ENCODE measurements around the gene CBY3.
"Not testable (repeated sequence)": the region's sequence is repeated elsewhere in the genome, so short reads cannot be mapped to it uniquely, and the experiment has no call there.

Gene CBY3

GRCh38 chr5:179679014-179679674 is 1.7 kb downstream of the CBY3 start:
- no peaks in the 10 kb centered on the region for H3K27me3 ChIP-seq (ENCODE audit: insufficient read depth, poor library complexity, severe bottlenecking)
- no peak for DNase-seq (ENCODE audit: low read depth in 1 of 2, low spot score in 1 of 2)
- H3K4me3 ChIP-seq (replicated peaks; ENCODE audit: insufficient read depth, low read length) = peak overlapping the region; percentile 79
- TF ChIP-seq GABPA (IDR thresholded peaks at IDR 0.05; ENCODE audit: low read depth) (no peak), REST (IDR thresholded peaks at IDR 0.05; ENCODE audit: insufficient replicate concordance, low read depth) (no peak), SPI1 (IDR thresholded peaks at IDR 0.05; ENCODE audit: borderline replicate concordance, low read depth) (no peak), POLR2AphosphoS5 (IDR thresholded peaks at IDR 0.05; ENCODE audit: low read depth) (no peak)
- H3K27ac ChIP-seq (replicated peaks) = peak overlapping the region; percentile 90

GRCh38 chr5:179678223-179679013 is 2.4 kb downstream of the CBY3 start:
- peak overlapping the region; percentile 79 for H3K4me3 ChIP-seq (replicated peaks; ENCODE audit: insufficient read depth, low read length)
- TF ChIP-seq POLR2AphosphoS5 (IDR thresholded peaks at IDR 0.05; ENCODE audit: low read depth) (peak; percentile 99), REST (IDR thresholded peaks at IDR 0.05; ENCODE audit: insufficient replicate concordance, low read depth) (peak; percentile 56), CTCF (IDR thresholded peaks at IDR 0.05; ENCODE audit: insufficient read depth, low read length) (no peak)
- DNase-seq (ENCODE audit: low read depth in 1 of 2, low spot score in 1 of 2) = peak; percentile 95 to 98
- H3K27ac ChIP-seq (replicated peaks) = peak overlapping the region; percentile 90
- no peaks in the 10 kb centered on the region for H3K27me3 ChIP-seq (ENCODE audit: insufficient read depth, poor library complexity, severe bottlenecking)

GRCh38 chr5:179668391-179668790 is 12.4 kb downstream of the CBY3 start:
- no peak overlapping the region for H3K4me3 ChIP-seq (replicated peaks; ENCODE audit: insufficient read depth, low read length)
- DNase-seq (ENCODE audit: low read depth in 1 of 2, low spot score in 1 of 2) = peak; percentile 45 to 78

GRCh38 chr5:179661647-179662046 is 19.2 kb downstream of the CBY3 start:
- H3K27me3 ChIP-seq (ENCODE audit: insufficient read depth, poor library complexity, severe bottlenecking); DNase-seq (ENCODE audit: low read depth in 1 of 2, low spot score in 1 of 2); H3K4me3 ChIP-seq (replicated peaks; ENCODE audit: insufficient read depth, low read length); H3K27ac ChIP-seq (replicated peaks): not testable (repeated sequence)

More at GRCh38 chr5:179668391-179668790, 12.4 kb downstream of the CBY3 start:
- no peak overlapping the region for H3K27ac ChIP-seq (replicated peaks)
- no peak for TF ChIP-seq SPI1 (IDR thresholded peaks at IDR 0.05; ENCODE audit: borderline replicate concordance, low read depth)
- peak; percentile 99 for TF ChIP-seq CTCF (IDR thresholded peaks at IDR 0.05; ENCODE audit: insufficient read depth, low read length)
- no peaks in the 10 kb centered on the region for H3K27me3 ChIP-seq (ENCODE audit: insufficient read depth, poor library complexity, severe bottlenecking)

- peak; percentile 47 to 88 for DNase-seq (ENCODE audit: low read depth in 1 of 2, low spot score in 1 of 2)
- H3K27ac ChIP-seq (replicated peaks) = peak overlapping the region; percentile 79
Measured at GRCh38 chr5:179658179-179658856, 22.5 kb downstream of the CBY3 start.

GRCh38 chr5:179657302-179658178 is 23.3 kb downstream of the CBY3 start:
- DNase-seq (ENCODE audit: low read depth in 1 of 2, low spot score in 1 of 2); H3K27me3 ChIP-seq (ENCODE audit: insufficient read depth, poor library complexity, severe bottlenecking); H3K27ac ChIP-seq (replicated peaks); H3K4me3 ChIP-seq (replicated peaks; ENCODE audit: insufficient read depth, low read length): not testable (repeated sequence)

More at GRCh38 chr5:179658179-179658856, 22.5 kb downstream of the CBY3 start:
- peak overlapping the region; percentile 66 for H3K4me3 ChIP-seq (replicated peaks; ENCODE audit: insufficient read depth, low read length)
- H3K27me3 ChIP-seq (ENCODE audit: insufficient read depth, poor library complexity, severe bottlenecking) = not testable (repeated sequence)

Data from HL-60 (cell line).